HG02870 (cell line): Measurements from ENCODE around the gene FKBP11.

Source experiments
- ATAC-seq: cut with Tn5 transposase; IDR thresholded peaks from one replicate; pipeline ENCODE4 v1.9.1; 2021; ENCODE audit warnings: mild to moderate bottlenecking, moderate library complexity; ENCODE audit not compliant: unreplicated experiment

The FKBP11 gene

GRCh38 chr12:48956279-48957140 lies 31.2 kb upstream of the FKBP11 start:
- ATAC-seq = no peak

DNA sequence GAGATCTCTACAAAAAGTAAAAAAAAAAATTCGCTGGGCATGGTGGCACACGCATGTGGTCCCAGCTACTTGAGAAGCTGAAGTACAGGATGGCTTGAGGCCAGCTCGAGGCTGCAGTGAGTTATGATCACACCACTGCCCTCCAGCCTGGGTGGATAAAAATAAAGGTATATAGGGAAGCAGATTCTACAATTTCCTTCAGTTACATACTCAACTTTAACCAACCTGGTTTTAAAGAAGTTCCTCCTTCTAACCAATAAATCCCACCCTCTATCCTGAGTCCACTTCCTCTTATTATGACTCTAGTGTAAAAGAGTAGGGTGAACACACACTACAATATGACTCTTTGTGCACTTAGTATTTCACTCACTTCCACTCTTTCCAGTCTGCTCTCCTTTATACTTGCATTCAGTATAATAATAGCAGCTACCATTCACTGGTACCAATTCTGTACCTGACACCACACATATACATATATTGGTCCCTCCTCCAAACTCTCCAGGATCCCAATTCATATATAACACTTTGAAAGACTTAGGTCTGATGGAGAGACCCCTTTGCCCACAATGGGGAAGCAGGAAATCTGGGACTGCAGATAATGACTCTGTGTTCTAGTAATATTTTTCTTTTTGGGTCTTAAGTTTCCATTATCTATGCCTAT lies 29.7 kb upstream of the FKBP11 start:
- no peak for ATAC-seq

DNA sequence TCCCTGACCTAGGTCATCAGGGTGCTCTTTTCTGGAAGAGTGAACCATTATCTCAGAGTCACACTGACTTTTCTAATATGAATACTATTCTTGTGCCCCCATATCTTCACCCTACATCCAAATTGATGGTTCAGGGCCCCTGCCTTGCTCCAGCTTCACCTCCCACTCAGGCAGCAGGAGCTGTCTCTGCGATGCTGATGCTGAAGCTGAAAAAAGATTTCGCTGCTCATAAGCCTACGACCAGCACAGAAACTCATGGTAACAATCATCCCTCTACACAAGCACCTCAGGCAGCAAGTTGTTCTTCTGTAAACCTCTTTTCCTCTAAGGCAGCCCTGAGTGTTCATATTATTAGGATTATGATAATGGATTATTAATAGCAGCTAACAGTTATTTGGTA lies 28.8 kb upstream of the FKBP11 start:
- ATAC-seq = no peak

- no peak for ATAC-seq
These were observed 27.4 kb upstream of the FKBP11 start for GRCh38 chr12:48952691-48953090.

DNA sequence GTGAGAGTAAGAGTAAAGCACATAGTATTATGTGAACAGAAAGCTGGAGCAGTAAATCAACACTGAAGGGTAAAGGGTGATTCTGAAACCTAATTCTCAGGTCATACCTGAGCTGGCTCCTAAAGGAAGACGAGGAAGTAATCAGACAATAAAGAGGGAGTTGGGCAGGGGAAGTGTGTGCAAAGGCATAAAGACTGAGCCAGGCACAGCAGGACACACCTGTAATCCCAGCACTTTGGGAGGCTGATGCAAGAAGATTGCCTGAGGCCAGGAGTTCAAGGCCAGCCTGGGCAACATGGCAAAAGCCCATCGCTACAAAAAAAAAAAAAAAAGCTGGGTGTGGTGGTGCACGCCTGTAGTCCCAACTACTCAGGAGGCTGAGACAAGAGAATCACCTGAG lies 22.4 kb upstream of the FKBP11 start:
- no peak for ATAC-seq

DNA sequence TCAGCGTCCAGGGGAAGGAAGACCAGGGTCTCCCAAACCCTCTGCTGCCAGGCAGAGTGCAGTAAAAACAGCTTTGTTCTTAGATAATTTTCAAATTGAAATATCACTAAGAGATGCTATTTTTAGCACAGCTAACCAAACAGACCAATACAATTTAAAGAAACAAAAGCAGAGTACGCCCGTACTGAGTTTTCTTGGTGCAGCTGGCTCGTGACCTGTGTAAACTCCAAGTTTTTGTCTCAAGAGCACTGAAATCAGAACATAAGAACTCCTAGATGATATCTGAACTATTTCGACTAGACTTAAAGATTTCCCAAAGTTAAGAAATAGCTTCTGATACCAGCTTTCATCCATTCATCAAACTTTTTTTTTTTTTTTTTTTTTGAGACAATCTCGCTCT lies 21.7 kb upstream of the FKBP11 start:
- ATAC-seq = no peak

GRCh38 chr12:48946205-48946604 lies 20.9 kb upstream of the FKBP11 start:
- no peak for ATAC-seq

- ATAC-seq = no peak
These were observed 17.9 kb upstream of the FKBP11 start for GRCh38 chr12:48943221-48943620.

DNA sequence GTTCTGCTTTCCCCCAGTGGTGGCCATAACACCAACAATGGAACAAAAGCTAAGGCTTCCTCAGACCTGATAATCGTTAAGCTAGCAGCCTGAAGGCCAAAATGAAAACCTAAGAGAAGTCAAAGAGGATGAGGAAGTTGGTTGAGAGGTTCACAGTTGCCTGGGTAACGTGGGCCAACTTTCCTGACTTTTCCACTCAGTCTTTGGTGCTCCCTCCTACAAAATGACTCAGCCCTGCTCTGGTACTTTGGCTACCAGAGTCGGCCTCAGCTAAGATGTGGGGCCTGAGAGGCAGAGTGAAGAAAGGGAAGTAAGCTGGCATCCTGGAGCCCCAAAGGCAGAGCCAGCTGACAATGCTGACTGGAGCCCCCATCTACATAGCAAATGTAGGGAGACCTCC lies 14.9 kb upstream of the FKBP11 start:
- no peak for ATAC-seq

DNA sequence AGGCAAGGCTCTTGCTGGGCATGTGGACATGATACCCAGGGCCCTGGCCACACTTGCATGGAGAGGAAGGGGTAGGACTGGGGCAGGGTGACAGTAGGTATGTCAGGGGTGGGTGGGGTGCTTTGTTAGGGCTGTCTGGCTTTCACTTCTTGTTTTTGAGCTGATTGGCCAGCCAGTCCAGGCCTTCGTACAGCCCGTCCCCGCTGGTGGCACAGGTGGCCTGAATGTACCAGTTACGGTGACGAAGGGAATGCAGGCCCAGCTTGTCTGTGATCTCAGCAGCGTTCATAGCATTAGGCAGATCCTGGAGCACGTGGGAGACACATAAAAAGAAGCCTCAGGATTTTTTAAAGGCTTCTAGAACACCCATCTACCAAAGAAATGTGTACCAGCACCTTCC lies 13.5 kb upstream of the FKBP11 start:
- ATAC-seq = no peak

DNA sequence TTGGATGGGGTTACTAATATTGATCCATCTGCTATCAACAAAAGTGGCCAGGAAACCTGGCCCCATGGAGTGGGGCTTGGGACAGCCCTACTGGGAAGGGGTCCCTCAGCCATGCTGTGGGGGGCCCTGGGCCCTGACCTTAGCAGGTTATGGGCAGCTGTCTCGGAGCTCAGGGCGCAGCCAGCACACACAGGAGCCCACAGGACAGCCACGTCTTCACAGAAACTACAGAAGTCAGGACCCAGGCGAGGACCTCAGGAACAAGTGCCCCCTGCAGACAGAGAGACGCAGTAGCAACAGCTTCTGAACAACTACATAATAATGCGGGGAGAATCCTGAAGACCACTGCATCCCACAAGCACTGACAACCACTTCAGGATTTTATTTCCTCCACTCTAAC lies 11.9 kb upstream of the FKBP11 start:
- ATAC-seq = no peak

DNA sequence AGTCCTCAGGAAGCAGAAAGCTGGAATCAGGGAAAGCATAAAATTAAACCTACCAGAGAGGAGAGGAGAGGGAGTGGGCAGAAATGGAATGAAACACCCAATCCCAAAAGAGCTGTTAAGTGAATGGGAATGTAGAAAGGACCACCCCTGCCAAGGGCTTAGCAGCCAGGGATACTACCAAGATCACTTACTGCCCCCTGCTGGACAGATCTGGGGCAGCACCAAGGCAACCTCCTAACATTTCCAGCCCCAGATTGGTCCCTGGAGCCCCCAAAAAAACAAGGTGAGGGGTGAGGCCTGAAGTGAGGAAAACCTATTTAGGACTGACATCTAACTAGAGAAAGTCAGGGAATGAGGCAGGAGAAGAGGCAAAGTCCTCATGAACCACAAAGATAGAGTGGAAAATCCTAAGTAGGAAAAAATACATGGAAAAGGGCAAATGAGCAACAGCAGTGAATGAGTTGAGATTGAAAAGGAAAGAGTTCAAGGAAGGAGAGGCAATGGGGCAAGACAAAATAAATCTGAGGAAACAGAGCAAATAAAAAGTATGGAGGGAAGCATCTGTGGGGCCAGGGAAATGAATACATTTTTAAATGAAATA lies 11.2 kb upstream of the FKBP11 start:
- ATAC-seq = no peak

DNA sequence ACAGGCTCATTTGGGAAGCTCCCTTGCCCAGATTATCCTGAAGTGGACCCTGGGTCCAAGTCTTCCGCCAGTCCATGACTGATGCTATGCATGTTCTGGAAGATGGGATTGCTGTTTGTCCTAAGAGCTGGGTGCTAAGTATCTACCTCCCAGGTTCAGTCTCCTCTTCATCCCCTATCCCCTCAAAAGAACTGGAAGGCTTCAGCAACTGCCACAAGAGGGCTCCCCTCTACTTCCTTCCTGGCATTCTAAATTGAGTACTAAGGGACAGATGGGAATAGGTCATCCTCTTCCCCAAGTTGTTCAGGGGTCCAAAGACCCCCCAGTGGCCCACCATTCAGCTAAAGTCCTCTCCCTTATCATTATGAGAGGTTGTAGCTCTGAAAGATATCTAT lies 9.0 kb upstream of the FKBP11 start:
- no peak for ATAC-seq

DNA sequence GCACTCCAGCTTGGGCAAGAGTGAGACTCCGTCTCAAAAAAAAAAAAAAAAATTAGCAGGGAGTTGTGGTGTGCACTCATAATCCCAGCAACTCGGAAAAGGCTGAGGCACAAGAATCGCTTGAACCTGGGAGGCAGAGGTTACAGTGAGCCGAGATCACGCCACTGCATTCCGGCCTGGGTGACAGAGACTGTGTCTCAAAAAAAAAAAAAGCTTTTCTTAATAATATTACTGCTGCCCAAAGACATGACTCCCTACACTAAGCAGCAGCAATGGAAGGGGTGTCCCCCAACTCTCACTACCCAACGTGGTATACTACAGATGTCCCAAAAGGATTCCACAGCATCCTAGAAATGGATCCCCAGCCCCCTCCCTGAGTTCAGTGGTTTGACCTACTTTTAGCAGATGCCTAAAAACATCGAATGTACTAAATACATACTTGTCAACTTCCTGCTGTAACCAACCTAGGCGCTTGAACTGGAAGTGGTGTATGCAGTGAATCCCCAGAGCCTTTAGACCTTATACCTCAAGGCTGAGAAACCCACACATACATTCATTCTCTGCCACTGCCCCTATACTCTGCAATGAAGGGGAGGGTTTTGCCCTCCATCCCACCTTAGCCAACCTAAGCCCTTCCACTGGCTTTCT lies 8.5 kb upstream of the FKBP11 start:
- ATAC-seq = no peak

DNA sequence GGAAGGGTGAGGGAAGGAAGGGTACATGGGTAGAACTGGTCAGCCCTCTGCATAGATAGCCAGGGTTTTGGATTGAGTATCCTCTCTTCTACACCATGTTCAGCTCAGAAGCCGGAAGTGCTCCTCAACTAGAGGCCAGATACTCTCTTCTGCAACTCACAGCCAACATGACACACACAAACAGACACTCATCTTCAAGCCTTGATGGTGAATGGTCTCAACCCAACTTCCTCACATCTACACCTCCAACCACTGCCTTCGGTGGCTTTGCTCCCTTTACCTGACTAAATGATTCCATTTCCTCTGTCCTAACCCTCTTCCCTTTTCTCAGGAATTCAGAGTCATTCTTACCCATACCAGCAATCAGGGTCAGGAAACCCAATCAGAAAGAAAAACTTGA lies 7.6 kb upstream of the FKBP11 start:
- ATAC-seq = no peak

DNA sequence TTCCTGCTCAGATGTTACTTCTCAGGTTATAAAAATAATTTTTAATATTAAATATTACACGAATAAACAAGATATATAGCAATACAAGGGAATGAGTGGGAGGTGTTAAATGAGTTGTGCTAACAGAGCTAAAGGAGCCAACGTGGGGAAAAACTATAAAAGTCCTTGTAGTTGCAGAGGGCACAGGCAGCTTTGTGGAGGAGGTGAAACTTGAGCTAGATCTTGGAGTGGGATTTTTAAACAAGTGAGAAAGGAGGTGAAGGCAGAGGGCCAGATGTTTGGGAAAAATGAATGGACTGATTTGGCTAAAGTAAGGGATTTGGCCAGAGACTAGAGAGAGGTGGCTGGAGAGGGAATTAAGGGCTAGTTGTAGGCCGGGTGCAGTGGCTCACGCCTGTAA lies 5.2 kb upstream of the FKBP11 start:
- ATAC-seq = no peak

DNA sequence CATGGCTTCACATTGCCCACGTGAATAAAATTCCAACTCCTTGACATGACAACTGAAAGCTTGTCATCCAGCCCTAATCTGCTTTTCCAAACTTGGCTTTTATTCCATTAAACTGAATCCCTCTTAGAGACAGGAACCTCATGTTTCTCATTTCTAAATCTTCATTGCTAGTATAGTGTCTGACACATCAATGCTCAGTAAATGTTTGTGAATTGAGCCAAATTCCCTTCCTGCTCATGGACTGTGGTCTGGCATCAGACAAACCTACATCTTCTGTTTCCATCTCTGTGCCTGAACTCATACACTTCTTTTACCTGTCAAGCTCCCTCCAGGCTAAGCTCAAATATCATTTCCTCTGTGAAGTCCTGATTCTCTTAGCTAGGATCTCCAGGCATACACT lies 4.3 kb upstream of the FKBP11 start:
- no peak for ATAC-seq

GRCh38 chr12:48927261-48927660 lies 2.0 kb upstream of the FKBP11 start:
- ATAC-seq = no peak

- peak; percentile 70 for ATAC-seq
These were observed 532 bp downstream of the FKBP11 start for GRCh38 chr12:48924617-48925303.

DNA sequence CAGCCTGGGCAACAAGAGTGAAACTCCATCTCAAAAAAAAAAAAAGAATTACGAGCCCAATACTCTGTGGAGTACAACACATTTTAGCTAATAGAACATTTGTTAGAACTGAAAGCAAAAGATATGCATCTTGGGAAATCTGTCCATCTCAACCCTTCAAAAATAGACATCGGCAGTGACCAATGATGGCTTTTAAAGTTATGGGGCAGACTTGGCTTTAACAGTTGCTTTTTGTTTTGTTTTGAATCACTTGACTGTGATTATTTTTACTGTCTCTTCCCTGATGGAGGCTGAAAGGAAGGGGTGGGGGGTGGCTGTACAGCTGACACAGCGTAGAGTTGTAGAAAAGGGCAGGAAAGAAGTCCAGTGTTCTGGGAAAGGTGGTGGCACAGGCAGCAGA lies 2.2 kb downstream of the FKBP11 start:
- ATAC-seq = no peak
